IMR-90 (cell line): ENCODE measurements around the gene CNIH1. TPM values are rescaled to one million over a fixed set of nuclear protein-coding genes. Genes with fewer than 3 reads are reported as not detected.

ENCODE experiments used
- ATAC-seq: fragments of 200-7000 bp; cut with Tn5 transposase; 2 replicates; pipeline ENCODE4 v1.9.1; 2020; ENCODE audit warnings: low read depth, mild to moderate bottlenecking, moderate library complexity
- BruUV-seq: library from RNA; stranded (reverse); fragments of 400-500 nt; replicated peaks from 2 replicates; lab custom pipeline; 2021; lab: Mats Ljungman, UMichigan
- CTCF ChIA-PET: fragments of 300-600 bp; formaldehyde crosslinking; extraction: SDS; loops from one replicate; lab custom pipeline; 2021; ENCODE audit warnings: antibody characterized with exemption; lab: Yijun Ruan, JAX
- POLR2A ChIA-PET: fragments of 300-600 bp; sonication (Branson Sonifier 250); formaldehyde crosslinking; loops from one replicate; lab custom pipeline; 2022; ENCODE audit warnings: antibody characterized with exemption; ENCODE audit not compliant: unreplicated experiment; lab: Charles Lee
- DNase-seq: peaks from one replicate; pipeline ENCODE4 v3.0.0; 2013
- H2AFZ ChIP-seq: replicated peaks from 2 replicates; pipeline ENCODE3; 2013; ENCODE audit warnings: low read length, mild to moderate bottlenecking; ENCODE audit not compliant: poor library complexity
- H2AK5ac ChIP-seq: 2 replicates; pipeline ENCODE4 v1.6.1; 2013; ENCODE audit warnings: low read depth, low read length, inconsistent platforms
- H2AK9ac ChIP-seq: replicated peaks from 2 replicates; pipeline ENCODE3; 2013; ENCODE audit warnings: mild to moderate bottlenecking, low read depth, low read length, moderate library complexity; ENCODE audit not compliant: poor library complexity
- H2BK120ac ChIP-seq: 2 replicates; pipeline ENCODE4 v1.6.1; 2013; ENCODE audit warnings: low read depth, low read length, inconsistent platforms
- H2BK15ac ChIP-seq: 3 replicates; pipeline ENCODE4 v1.6.1; 2013; ENCODE audit warnings: low read depth, low read length, inconsistent platforms
- H2BK20ac ChIP-seq: 2 replicates; pipeline ENCODE4 v1.6.1; 2013; ENCODE audit warnings: low read depth, mild to moderate bottlenecking, inconsistent platforms, low read length, moderate library complexity
- H2BK5ac ChIP-seq: 2 replicates; pipeline ENCODE4 v1.6.1; 2013; ENCODE audit warnings: mild to moderate bottlenecking, low read depth, low read length, inconsistent platforms; ENCODE audit not compliant: poor library complexity, severe bottlenecking
- H3K14ac ChIP-seq: replicated peaks from 2 replicates; pipeline ENCODE4 v1.6.1; 2013; ENCODE audit warnings: low read depth, low read length, inconsistent platforms
- H3K18ac ChIP-seq: 2 replicates; pipeline ENCODE4 v1.6.1; 2013; ENCODE audit warnings: low read depth, low read length, control low read depth
- H3K23ac ChIP-seq: 2 replicates; pipeline ENCODE4 v1.6.1; 2013; ENCODE audit warnings: low read depth, low read length, inconsistent platforms
- H3K27ac ChIP-seq: 2 replicates; pipeline ENCODE4 v1.5.1; 2013; ENCODE audit warnings: mild to moderate bottlenecking, control low read depth, low read length; ENCODE audit not compliant: insufficient read depth
- H3K27me3 ChIP-seq: 2 replicates; pipeline ENCODE4 v1.6.1; 2013; ENCODE audit warnings: low read length; ENCODE audit not compliant: control insufficient read depth, insufficient read depth
- H3K36me3 ChIP-seq: 2 replicates; pipeline ENCODE4 v1.6.1; 2013; ENCODE audit warnings: low read length, mixed read lengths; ENCODE audit not compliant: control insufficient read depth, insufficient read depth
- H3K4ac ChIP-seq: 2 replicates; pipeline ENCODE4 v1.6.1; 2013; ENCODE audit warnings: low read depth, low read length, inconsistent platforms
- H3K4me1 ChIP-seq: 2 replicates; pipeline ENCODE4 v1.6.1; 2013; ENCODE audit warnings: low read length, mixed read lengths; ENCODE audit not compliant: control insufficient read depth, insufficient read depth
- H3K4me2 ChIP-seq: 2 replicates; pipeline ENCODE4 v1.6.1; 2013; ENCODE audit warnings: low read depth, mild to moderate bottlenecking, control low read depth, low read length, moderate library complexity
- H3K4me3 ChIP-seq: 2 replicates; pipeline ENCODE4 v1.5.1; 2013; ENCODE audit warnings: low read depth, mild to moderate bottlenecking, control low read depth, low read length, moderate library complexity; ENCODE audit not compliant: insufficient read depth
- H3K56ac ChIP-seq: 2 replicates; pipeline ENCODE4 v1.6.1; 2013; ENCODE audit warnings: low read length, inconsistent platforms; ENCODE audit not compliant: insufficient read depth; ENCODE audit errors: extremely low read depth
- H3K79me1 ChIP-seq, 2 experiments: 2 replicates each; pipeline ENCODE4 v1.6.1; 2013; ENCODE audit warnings: low read length in 2 of 2, inconsistent platforms in 1 of 2, low read depth in 1 of 2
- H3K9ac ChIP-seq: 2 replicates; pipeline ENCODE4 v1.6.1; 2013; ENCODE audit warnings: low read depth, low read length, control low read depth
- H3K9me1 ChIP-seq: 2 replicates; pipeline ENCODE4 v1.6.1; 2013; ENCODE audit warnings: low read length, inconsistent platforms; ENCODE audit not compliant: insufficient read depth
- H3K9me3 ChIP-seq: 2 replicates; pipeline ENCODE4 v1.6.1; 2013; ENCODE audit warnings: low read length; ENCODE audit not compliant: control insufficient read depth, insufficient read depth
- H4K20me1 ChIP-seq: 2 replicates; pipeline ENCODE4 v1.6.1; 2013; ENCODE audit warnings: low read length, inconsistent platforms; ENCODE audit not compliant: insufficient read depth
- H4K5ac ChIP-seq: 2 replicates; pipeline ENCODE4 v1.6.1; 2013; ENCODE audit warnings: mild to moderate bottlenecking, low read depth, low read length, control low read depth
- H4K8ac ChIP-seq, 2 experiments: 2 replicates each; pipeline ENCODE4 v1.6.1; 2013; ENCODE audit warnings: low read depth in 2 of 2, low read length in 2 of 2, control low read depth in 1 of 2, inconsistent platforms in 1 of 2
- H4K91ac ChIP-seq: 2 replicates; pipeline ENCODE4 v1.6.1; 2013; ENCODE audit warnings: low read depth, low read length, inconsistent platforms; ENCODE audit not compliant: insufficient read depth
- CEBPB ChIP-seq: IDR thresholded peaks from 2 replicates; pipeline ENCODE4 v1.6.1; 2012; ENCODE audit warnings: low read depth, low read length, improper control_type of control experiment
- CTCF ChIP-seq: conservative IDR thresholded peaks from 2 replicates; pipeline ENCODE4 v1.5.1; 2012; ENCODE audit warnings: mild to moderate bottlenecking, low read depth, low read length, improper control_type of control experiment
- MAZ ChIP-seq: IDR thresholded peaks from 2 replicates; pipeline ENCODE4 v1.6.1; 2012; ENCODE audit warnings: low read depth, mild to moderate bottlenecking, low read length, improper control_type of control experiment, moderate library complexity, borderline replicate concordance
- RCOR1 ChIP-seq: IDR thresholded peaks from 2 replicates; pipeline ENCODE4 v1.6.1; 2012; ENCODE audit warnings: mild to moderate bottlenecking, low read length, improper control_type of control experiment; ENCODE audit not compliant: insufficient replicate concordance
- RFX5 ChIP-seq: IDR thresholded peaks from 2 replicates; pipeline ENCODE4 v1.8.0; 2012; ENCODE audit warnings: low read depth, mild to moderate bottlenecking, low read length, moderate library complexity
- USF2 ChIP-seq: fragments of 150-350 bp; IDR thresholded peaks from 2 replicates; pipeline ENCODE4 v1.6.1; 2017; ENCODE audit warnings: mild to moderate bottlenecking, antibody characterized with exemption, low read length, low read depth
- WGBS, 2 experiments: methylation state at CpG; one replicate each; pipeline versions ENCODE4 v1.1.5 to v1.1.7; 2013; ENCODE audit warnings: missing lambda C conversion rate in 2 of 2; ENCODE audit not compliant: insufficient read length in 1 of 2; ENCODE audit errors: extremely low coverage in 2 of 2; 5-methylcytosine and 5-hydroxymethylcytosine counted together
- dilution Hi-C: fragments of 300-500 bp; cut with HindIII; formaldehyde crosslinking; loops from one replicate; pipeline ENCODE4 v1.14.3; 2018; ENCODE audit warnings: low sequenced_read_pairs; ENCODE audit not compliant: unreplicated experiment
- in situ Hi-C: fragments of 300-500 bp; cut with MboI; formaldehyde crosslinking; loops from 3 replicates; pipeline ENCODE4 v1.14.3; 2019; ENCODE audit warnings: low sequenced_read_pairs, inconsistent platforms, mixed read lengths
- intact Hi-C: fragments of 100-400 bp; cut with micrococcal nuclease; formaldehyde crosslinking; loops from 2 replicates; pipeline ENCODE4 v1.10.0; 2022
- polyA plus RNA-seq, 3 experiments: library from polyadenylated mRNA; depleted of rRNA; stranded (reverse); fragments of >200 nt; gene quantifications; 2 replicates each; pipeline ENCODE4 v1.2.3, GENCODE V29; 2012; ENCODE audit warnings: low replicate concordance in 1 of 3
- total RNA-seq: library from RNA; depleted of rRNA; stranded (reverse); fragments of >200 nt; gene quantifications from 2 replicates; pipeline ENCODE4 v1.2.3, GENCODE V29; 2012

Gene CNIH1
- total and polyA plus RNA-seq, 2 of the 4 experiments (the other 2 are of a cell fraction), result 244 to 284 TPM

GRCh38 chr14:54447231-54447692 lies 6.1 kb upstream of the CNIH1 start:
- no peak overlapping the region for H2BK15ac ChIP-seq
- BruUV-seq, result no TSS peak
- no peak overlapping the region for H2AFZ ChIP-seq
- H3K4me2 ChIP-seq, result no peak overlapping the region
- H4K8ac ChIP-seq, result no peak overlapping the region
- H3K23ac ChIP-seq, result no peak overlapping the region
- no peaks in the 10 kb centered on the region for H4K20me1 ChIP-seq
- no peak overlapping the region for H3K4me3 ChIP-seq
- POLR2A ChIA-PET, result no interaction called here
- no CpG with 5 or more reads among the region's 8 CpGs for WGBS, 2 experiments
- no peak overlapping the region for H3K56ac ChIP-seq
- H3K36me3 ChIP-seq, result no peaks in the 10 kb centered on the region
- no peaks in the 10 kb centered on the region for H3K79me1 ChIP-seq
- no peak overlapping the region for H3K4ac ChIP-seq
- CTCF ChIA-PET, result interaction anchor here (0.5 kb wide), 1 partner anchor 562 kb away, joined by 3 read pairs; no protein-coding TSS in a partner anchor
- H3K14ac ChIP-seq, result no peak overlapping the region
- no peak overlapping the region for H3K18ac ChIP-seq
- H3K4me1 ChIP-seq, result peaks cover 2% of the 10 kb centered on the region; the same call in 1 of the 2 replicates
- no peaks in the 10 kb centered on the region; the same call in 1 of the 2 replicates for H3K9me1 ChIP-seq
- H2BK120ac ChIP-seq, result no peak overlapping the region
- no peak overlapping the region for H4K91ac ChIP-seq
- DNase-seq, result peak; percentile 52
- no peak overlapping the region for H2AK9ac ChIP-seq
- intact Hi-C loops, result no loop called here
- no peaks in the 10 kb centered on the region for H3K27me3 ChIP-seq
- H2BK5ac ChIP-seq, result no peak overlapping the region
- no peak overlapping the region for H2AK5ac ChIP-seq
- peak; percentile 41; the same call in 1 of the 2 replicates for ATAC-seq
- in situ Hi-C loops, result no loop called here
- H4K5ac ChIP-seq, result no peak overlapping the region
- no peak overlapping the region for H2BK20ac ChIP-seq
- no peak overlapping the region for H3K27ac ChIP-seq
- no peaks in the 10 kb centered on the region for H3K9me3 ChIP-seq
- no peak overlapping the region for H3K9ac ChIP-seq
- no peak for TF ChIP-seq RCOR1
- no peak for TF ChIP-seq MAZ
- TF ChIP-seq CTCF, result no peak
- TF ChIP-seq CEBPB, result peak; percentile 77
- no peak for TF ChIP-seq USF2
- no peak for TF ChIP-seq RFX5
- dilution Hi-C loops, result no loop called here
